Stimulated activated CD4-positive, alpha-beta T cell treated with anti-CD3 and anti-CD28 coated beads, Interleukin-1b, Interleukin-23, amount 100 ng/mL, for 48 hours (primary cell): Measurements from ENCODE around the gene NCKAP1.

Experiments
- DNase-seq: peaks from one replicate; pipeline ENCODE4 v3.0.0-alpha.2; 2020

Gene NCKAP1

DNA sequence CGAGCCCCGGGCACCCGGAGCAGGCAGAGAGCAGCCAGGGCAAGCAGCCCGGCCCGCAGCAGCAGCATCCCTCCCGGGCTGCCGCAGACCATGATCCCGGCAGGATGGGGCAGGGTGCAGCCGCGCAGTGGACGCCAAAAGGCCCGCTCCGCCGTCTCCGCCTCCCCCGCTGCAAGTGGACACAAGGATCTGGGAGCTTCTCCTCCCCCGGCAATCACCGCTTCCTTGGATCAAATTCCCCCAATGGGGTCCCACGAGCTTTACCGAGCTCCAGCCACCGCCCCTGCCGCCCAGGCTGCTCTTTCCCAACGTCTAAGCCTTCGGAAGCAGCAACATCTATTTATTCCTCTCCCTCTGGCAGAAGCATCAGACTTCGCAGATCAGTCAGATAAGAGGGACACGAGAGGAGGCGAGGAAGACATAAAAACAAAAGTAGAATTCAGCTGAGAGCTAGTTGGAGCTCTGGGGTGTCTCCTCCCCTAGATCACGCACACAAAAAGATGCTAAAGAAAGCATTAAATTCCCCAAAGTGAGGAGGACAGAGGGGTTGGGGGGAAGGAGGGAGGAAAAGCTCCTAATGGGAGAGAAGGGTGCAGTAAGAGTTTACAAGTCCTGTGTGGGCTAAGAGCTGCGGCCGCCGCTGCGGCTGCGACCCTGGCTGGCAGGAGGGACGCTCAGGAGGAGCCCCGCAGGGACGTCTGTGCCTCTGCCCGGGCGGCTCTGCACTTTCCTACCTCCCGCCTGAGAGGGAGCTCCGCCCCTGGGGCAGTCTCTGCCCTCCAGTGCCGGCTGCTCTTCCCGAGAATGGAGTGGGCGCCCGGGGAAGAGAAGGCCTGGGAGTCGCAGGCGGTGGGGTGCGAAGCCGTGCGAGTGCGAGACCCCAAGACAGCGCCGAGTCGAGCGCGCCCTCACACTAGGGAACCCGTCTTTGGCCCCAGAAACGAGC lies 171.5 kb downstream of the NCKAP1 start, which contains the start of gene FRZB:
Gene FRZB (minus strand): TSS at position 177 of the 946 bp plus-strand sequence. CDS start 85 bp downstream, at position 92.
- no peak for DNase-seq

DNA sequence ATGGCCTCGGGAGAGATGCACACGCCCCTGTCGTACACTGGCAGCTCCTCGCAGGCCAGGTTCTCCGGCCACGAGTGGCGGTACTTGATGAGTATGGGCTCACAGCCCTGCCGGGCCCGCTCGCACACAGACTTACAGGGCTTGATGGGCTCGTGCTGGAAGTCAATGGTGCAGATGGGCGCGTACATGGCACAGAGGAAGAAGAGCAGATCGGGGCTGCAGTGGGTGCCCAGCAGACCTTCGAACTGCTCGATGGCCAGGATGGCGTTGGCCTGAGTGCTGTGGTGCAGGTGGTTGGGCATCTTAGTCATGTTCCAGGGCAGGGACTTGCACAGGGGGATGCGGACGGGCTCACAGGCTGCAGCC lies 172.2 kb downstream of the NCKAP1 start:
- no peak for DNase-seq

DNA sequence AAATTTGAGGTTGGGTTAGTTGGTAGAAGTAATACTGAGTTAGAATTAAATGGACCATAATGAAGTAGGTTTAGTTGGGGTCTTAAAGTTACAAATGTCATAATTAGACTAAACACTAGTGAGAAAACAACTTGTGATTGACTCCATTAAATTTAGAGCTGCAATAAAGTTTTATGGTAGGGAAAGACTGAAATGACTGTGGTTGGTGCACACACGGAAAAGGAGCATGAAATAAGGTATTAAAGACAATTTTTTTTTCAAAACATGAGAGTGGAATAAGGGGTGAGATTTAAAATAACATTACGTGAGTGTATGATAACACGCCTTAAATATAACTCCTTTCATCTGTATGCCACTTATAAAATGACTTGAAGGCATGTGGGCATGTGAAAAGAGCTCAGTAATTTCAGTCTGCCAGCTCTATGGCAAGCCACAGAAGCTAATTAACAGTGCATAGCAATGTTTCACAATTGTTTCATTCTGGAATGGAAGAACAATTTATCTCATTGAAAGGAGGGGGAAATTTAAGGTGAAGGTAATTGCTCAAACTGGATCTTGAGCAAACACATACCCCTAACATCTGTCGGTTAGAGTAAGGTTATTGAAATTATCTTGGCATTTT lies 173.2 kb downstream of the NCKAP1 start:
- no peak for DNase-seq

DNA sequence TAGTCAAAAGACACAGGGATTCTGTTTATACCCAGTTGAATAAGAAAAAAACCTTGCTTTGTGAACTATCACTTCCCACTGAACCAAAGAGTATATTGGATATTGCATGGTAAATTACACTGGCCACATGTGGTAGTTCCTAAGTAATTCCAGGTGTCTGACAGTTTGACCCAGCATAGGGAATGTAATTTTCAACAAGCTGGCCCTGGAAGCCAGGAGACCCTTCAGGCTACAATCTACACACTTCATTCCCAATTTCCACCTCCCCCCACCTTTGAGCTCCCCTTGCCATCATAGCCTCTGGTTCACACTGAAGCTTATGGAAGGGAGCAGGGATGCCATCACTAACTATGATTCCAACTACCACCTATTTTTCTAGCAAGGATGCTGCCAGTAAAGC lies 174.6 kb downstream of the NCKAP1 start:
- no peak for DNase-seq

DNA sequence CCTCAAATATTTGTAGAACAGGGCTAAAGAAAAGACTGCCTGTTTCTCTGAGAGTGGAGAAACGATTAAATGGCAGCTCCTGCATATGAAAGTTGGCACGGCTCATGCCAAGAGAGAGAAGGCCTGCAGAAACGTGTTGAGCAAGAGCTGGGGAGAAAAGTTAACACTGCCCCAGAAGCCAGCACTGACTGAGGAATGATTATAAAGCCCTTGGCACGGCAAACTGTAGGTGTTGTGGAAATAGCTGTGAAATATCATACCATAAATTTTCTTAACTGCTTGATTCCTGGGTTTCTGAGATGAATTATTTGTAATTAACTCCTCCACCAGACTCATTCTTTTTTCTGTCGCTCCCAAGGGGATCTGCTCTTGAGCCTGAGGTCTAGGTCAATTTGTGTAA lies 176.2 kb downstream of the NCKAP1 start:
- no peak for DNase-seq

DNA sequence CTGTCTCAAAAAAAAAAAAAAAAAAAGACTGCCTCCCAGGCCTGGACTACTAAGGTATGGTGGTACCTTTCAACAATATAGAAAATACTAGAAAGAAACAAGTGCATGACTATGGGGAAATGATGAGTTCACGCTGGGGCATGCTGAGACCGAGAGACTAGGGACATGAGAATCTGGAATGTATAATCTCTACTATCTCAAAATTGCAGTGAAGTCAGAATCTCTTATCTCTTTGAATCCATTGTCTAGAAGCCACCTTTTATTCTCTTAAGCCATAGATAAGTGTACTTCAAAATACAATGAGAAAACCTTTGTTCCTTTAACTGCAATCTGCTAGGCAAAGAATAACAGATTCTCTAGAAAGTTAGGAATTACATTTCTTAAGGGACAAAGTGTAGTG lies 177.4 kb downstream of the NCKAP1 start:
- DNase-seq, result no peak
